IMR-90 (cell line): Measurements from ENCODE around the gene RTL1. TPM values are rescaled to one million over a fixed set of nuclear protein-coding genes. Genes with fewer than 3 reads are reported as not detected.

ENCODE experiments used
- ATAC-seq: fragments of 200-7000 bp; cut with Tn5 transposase; 2 replicates; pipeline ENCODE4 v1.9.1; 2020; ENCODE audit warnings: low read depth, mild to moderate bottlenecking, moderate library complexity
- BruUV-seq: library from RNA; stranded (reverse); fragments of 400-500 nt; replicated peaks from 2 replicates; lab custom pipeline; 2021; lab: Mats Ljungman, UMichigan
- CTCF ChIA-PET: fragments of 300-600 bp; formaldehyde crosslinking; extraction: SDS; loops from one replicate; lab custom pipeline; 2021; ENCODE audit warnings: antibody characterized with exemption; lab: Yijun Ruan, JAX
- POLR2A ChIA-PET: fragments of 300-600 bp; sonication (Branson Sonifier 250); formaldehyde crosslinking; loops from one replicate; lab custom pipeline; 2022; ENCODE audit warnings: antibody characterized with exemption; ENCODE audit not compliant: unreplicated experiment; lab: Charles Lee
- DNase-seq: peaks from one replicate; pipeline ENCODE4 v3.0.0; 2013
- H2AFZ ChIP-seq: replicated peaks from 2 replicates; pipeline ENCODE3; 2013; ENCODE audit warnings: low read length, mild to moderate bottlenecking; ENCODE audit not compliant: poor library complexity
- H2AK5ac ChIP-seq: 2 replicates; pipeline ENCODE4 v1.6.1; 2013; ENCODE audit warnings: low read depth, low read length, inconsistent platforms
- H2AK9ac ChIP-seq: replicated peaks from 2 replicates; pipeline ENCODE3; 2013; ENCODE audit warnings: mild to moderate bottlenecking, low read depth, low read length, moderate library complexity; ENCODE audit not compliant: poor library complexity
- H2BK120ac ChIP-seq: 2 replicates; pipeline ENCODE4 v1.6.1; 2013; ENCODE audit warnings: low read depth, low read length, inconsistent platforms
- H2BK15ac ChIP-seq: 3 replicates; pipeline ENCODE4 v1.6.1; 2013; ENCODE audit warnings: low read depth, low read length, inconsistent platforms
- H2BK20ac ChIP-seq: 2 replicates; pipeline ENCODE4 v1.6.1; 2013; ENCODE audit warnings: low read depth, mild to moderate bottlenecking, inconsistent platforms, low read length, moderate library complexity
- H2BK5ac ChIP-seq: 2 replicates; pipeline ENCODE4 v1.6.1; 2013; ENCODE audit warnings: mild to moderate bottlenecking, low read depth, low read length, inconsistent platforms; ENCODE audit not compliant: poor library complexity, severe bottlenecking
- H3K14ac ChIP-seq: replicated peaks from 2 replicates; pipeline ENCODE4 v1.6.1; 2013; ENCODE audit warnings: low read depth, low read length, inconsistent platforms
- H3K18ac ChIP-seq: 2 replicates; pipeline ENCODE4 v1.6.1; 2013; ENCODE audit warnings: low read depth, low read length, control low read depth
- H3K23ac ChIP-seq: 2 replicates; pipeline ENCODE4 v1.6.1; 2013; ENCODE audit warnings: low read depth, low read length, inconsistent platforms
- H3K27ac ChIP-seq: 2 replicates; pipeline ENCODE4 v1.5.1; 2013; ENCODE audit warnings: mild to moderate bottlenecking, control low read depth, low read length; ENCODE audit not compliant: insufficient read depth
- H3K27me3 ChIP-seq: 2 replicates; pipeline ENCODE4 v1.6.1; 2013; ENCODE audit warnings: low read length; ENCODE audit not compliant: control insufficient read depth, insufficient read depth
- H3K36me3 ChIP-seq: 2 replicates; pipeline ENCODE4 v1.6.1; 2013; ENCODE audit warnings: low read length, mixed read lengths; ENCODE audit not compliant: control insufficient read depth, insufficient read depth
- H3K4ac ChIP-seq: 2 replicates; pipeline ENCODE4 v1.6.1; 2013; ENCODE audit warnings: low read depth, low read length, inconsistent platforms
- H3K4me1 ChIP-seq: 2 replicates; pipeline ENCODE4 v1.6.1; 2013; ENCODE audit warnings: low read length, mixed read lengths; ENCODE audit not compliant: control insufficient read depth, insufficient read depth
- H3K4me2 ChIP-seq: 2 replicates; pipeline ENCODE4 v1.6.1; 2013; ENCODE audit warnings: low read depth, mild to moderate bottlenecking, control low read depth, low read length, moderate library complexity
- H3K4me3 ChIP-seq: 2 replicates; pipeline ENCODE4 v1.5.1; 2013; ENCODE audit warnings: low read depth, mild to moderate bottlenecking, control low read depth, low read length, moderate library complexity; ENCODE audit not compliant: insufficient read depth
- H3K56ac ChIP-seq: 2 replicates; pipeline ENCODE4 v1.6.1; 2013; ENCODE audit warnings: low read length, inconsistent platforms; ENCODE audit not compliant: insufficient read depth; ENCODE audit errors: extremely low read depth
- H3K79me1 ChIP-seq, 2 experiments: 2 replicates each; pipeline ENCODE4 v1.6.1; 2013; ENCODE audit warnings: low read length in 2 of 2, inconsistent platforms in 1 of 2, low read depth in 1 of 2
- H3K9ac ChIP-seq: 2 replicates; pipeline ENCODE4 v1.6.1; 2013; ENCODE audit warnings: low read depth, low read length, control low read depth
- H3K9me1 ChIP-seq: 2 replicates; pipeline ENCODE4 v1.6.1; 2013; ENCODE audit warnings: low read length, inconsistent platforms; ENCODE audit not compliant: insufficient read depth
- H3K9me3 ChIP-seq: 2 replicates; pipeline ENCODE4 v1.6.1; 2013; ENCODE audit warnings: low read length; ENCODE audit not compliant: control insufficient read depth, insufficient read depth
- H4K20me1 ChIP-seq: 2 replicates; pipeline ENCODE4 v1.6.1; 2013; ENCODE audit warnings: low read length, inconsistent platforms; ENCODE audit not compliant: insufficient read depth
- H4K5ac ChIP-seq: 2 replicates; pipeline ENCODE4 v1.6.1; 2013; ENCODE audit warnings: mild to moderate bottlenecking, low read depth, low read length, control low read depth
- H4K8ac ChIP-seq, 2 experiments: 2 replicates each; pipeline ENCODE4 v1.6.1; 2013; ENCODE audit warnings: low read depth in 2 of 2, low read length in 2 of 2, control low read depth in 1 of 2, inconsistent platforms in 1 of 2
- H4K91ac ChIP-seq: 2 replicates; pipeline ENCODE4 v1.6.1; 2013; ENCODE audit warnings: low read depth, low read length, inconsistent platforms; ENCODE audit not compliant: insufficient read depth
- CEBPB ChIP-seq: IDR thresholded peaks from 2 replicates; pipeline ENCODE4 v1.6.1; 2012; ENCODE audit warnings: low read depth, low read length, improper control_type of control experiment
- CTCF ChIP-seq: conservative IDR thresholded peaks from 2 replicates; pipeline ENCODE4 v1.5.1; 2012; ENCODE audit warnings: mild to moderate bottlenecking, low read depth, low read length, improper control_type of control experiment
- ELK1 ChIP-seq: fragments of 150-350 bp; IDR thresholded peaks from 2 replicates; pipeline ENCODE4 v1.6.1; 2016; ENCODE audit warnings: low read depth, mild to moderate bottlenecking, low read length, moderate library complexity, borderline replicate concordance
- FOS ChIP-seq: fragments of 150-350 bp; IDR thresholded peaks from 2 replicates; pipeline ENCODE4 v1.6.1; 2016; ENCODE audit warnings: low read depth, low read length
- MXI1 ChIP-seq: IDR thresholded peaks from 2 replicates; pipeline ENCODE4 v1.6.1; 2012; ENCODE audit warnings: low read depth, mild to moderate bottlenecking, low read length, moderate library complexity, borderline replicate concordance
- SMC3 ChIP-seq: fragments of 150-350 bp; IDR thresholded peaks from 2 replicates; pipeline ENCODE4 v1.6.1; 2016; ENCODE audit warnings: low read depth, mild to moderate bottlenecking, antibody characterized with exemption, low read length, moderate library complexity
- WGBS, 2 experiments: methylation state at CpG; one replicate each; pipeline versions ENCODE4 v1.1.5 to v1.1.7; 2013; ENCODE audit warnings: missing lambda C conversion rate in 2 of 2; ENCODE audit not compliant: insufficient read length in 1 of 2; ENCODE audit errors: extremely low coverage in 2 of 2; 5-methylcytosine and 5-hydroxymethylcytosine counted together
- dilution Hi-C: fragments of 300-500 bp; cut with HindIII; formaldehyde crosslinking; loops from one replicate; pipeline ENCODE4 v1.14.3; 2018; ENCODE audit warnings: low sequenced_read_pairs; ENCODE audit not compliant: unreplicated experiment
- in situ Hi-C: fragments of 300-500 bp; cut with MboI; formaldehyde crosslinking; loops from 3 replicates; pipeline ENCODE4 v1.14.3; 2019; ENCODE audit warnings: low sequenced_read_pairs, inconsistent platforms, mixed read lengths
- intact Hi-C: fragments of 100-400 bp; cut with micrococcal nuclease; formaldehyde crosslinking; loops from 2 replicates; pipeline ENCODE4 v1.10.0; 2022
- polyA plus RNA-seq, 3 experiments: library from polyadenylated mRNA; depleted of rRNA; stranded (reverse); fragments of >200 nt; gene quantifications; 2 replicates each; pipeline ENCODE4 v1.2.3, GENCODE V29; 2012; ENCODE audit warnings: low replicate concordance in 1 of 3
- total RNA-seq: library from RNA; depleted of rRNA; stranded (reverse); fragments of >200 nt; gene quantifications from 2 replicates; pipeline ENCODE4 v1.2.3, GENCODE V29; 2012

RTL1 gene
- total and polyA plus RNA-seq, 2 of the 4 experiments (the other 2 are of a cell fraction), result not detected

- Histone ChIP-seq H2BK5ac (no peak overlapping the region), H3K18ac (no peak overlapping the region), H4K8ac (no peak overlapping the region), H3K4me3 (no peak overlapping the region), H3K14ac (no peak overlapping the region), H3K4me1 (peaks cover 4% of the 10 kb centered on the region), H4K91ac (no peak overlapping the region), H3K27me3 (no peaks in the 10 kb centered on the region), H2AK9ac (no peak overlapping the region), H4K5ac (no peak overlapping the region), H3K4ac (no peak overlapping the region), H2BK15ac (no peak overlapping the region), H3K9me1 (no peaks in the 10 kb centered on the region), H2BK120ac (no peak overlapping the region), H2AK5ac (no peak overlapping the region), H3K27ac (no peak overlapping the region), H3K9me3 (peaks cover 3% of the 10 kb centered on the region; the same call in 1 of the 2 replicates), H3K9ac (no peak overlapping the region), H3K79me1 (peaks cover 7 to 42% of the 10 kb centered on the region in 2 experiments), H2BK20ac (no peak overlapping the region), H2AFZ (no peak overlapping the region), H3K4me2 (no peak overlapping the region), H4K20me1 (peaks cover 59% of the 10 kb centered on the region), H3K36me3 (peaks cover 68% of the 10 kb centered on the region), H3K56ac (no peak overlapping the region), H3K23ac (no peak overlapping the region)
- ChIA-PET POLR2A (no interaction called here), CTCF (no interaction called here)
- no TSS peak for BruUV-seq
- ATAC-seq (no peak), DNase-seq (no peak)
- 93% methylated on average over 31 of the region's 46 CpGs; no CpG with 5 or more reads in 1 of the 2 experiments for WGBS, 2 experiments
- intact Hi-C loops (no loop called here), in situ Hi-C loops (no loop called here), dilution Hi-C loops (no loop called here)
- TF ChIP-seq ELK1 (no peak), CEBPB (no peak), FOS (no peak), MXI1 (no peak), CTCF (no peak), SMC3 (no peak)
These were observed 20.3 kb downstream of the RTL1 start for GRCh38 chr14:100882991-100883788.
